HCT116 (cell line): ENCODE data around the gene SLC25A42.

Source experiments
- EZH2 ChIP-seq: fragments of 200-600 bp; sonication (generic); IDR thresholded peaks from 2 replicates; pipeline ENCODE4 v1.6.1; 2017; ENCODE audit warnings: antibody characterized with exemption, mixed run types
- EZH2phosphoT487 ChIP-seq: fragments of 200-600 bp; IDR thresholded peaks from 2 replicates; pipeline ENCODE4 v1.6.1; 2018; ENCODE audit warnings: antibody characterized with exemption, borderline replicate concordance
- POLR2A ChIP-seq: IDR thresholded peaks from 2 replicates; pipeline ENCODE4 v1.7.0; 2011; ENCODE audit warnings: borderline replicate concordance; ENCODE audit not compliant: insufficient read depth, insufficient read length; ENCODE audit errors: extremely low read depth
- SIN3A ChIP-seq: IDR thresholded peaks from 2 replicates; pipeline ENCODE4 v1.6.1; 2012; ENCODE audit warnings: low read depth
- SRF ChIP-seq: IDR thresholded peaks from 2 replicates; pipeline ENCODE4 v1.6.1; 2012; ENCODE audit warnings: low read depth
- TCF7L2 ChIP-seq: IDR thresholded peaks from 2 replicates; pipeline ENCODE4 v1.7.0; 2011; ENCODE audit warnings: borderline replicate concordance, inconsistent platforms; ENCODE audit not compliant: insufficient read depth, insufficient read length; ENCODE audit errors: extremely low read depth
- YY1 ChIP-seq: IDR thresholded peaks from 2 replicates; pipeline ENCODE4 v1.6.1; 2011; ENCODE audit warnings: low read length, low read depth, moderate library complexity, mild to moderate bottlenecking; ENCODE audit not compliant: insufficient replicate concordance; ENCODE audit errors: extremely low read depth
- TF ChIP-seq, protein P1 (sequence below), 3 experiments: fragments of 200-600 bp in 1 of 3; sonication (generic) in 1 of 3; IDR thresholded peaks in 2 of 3; conservative IDR thresholded peaks in 1 of 3; 2 replicates each; pipeline ENCODE4 v1.5.1; 2012 to 2017; ENCODE audit warnings: low read depth in 2 of 3, low read length in 2 of 3, antibody characterized with exemption in 1 of 3, borderline replicate concordance in 1 of 3, control low read depth in 1 of 3, mild to moderate bottlenecking in 1 of 3, mixed read lengths in 1 of 3, mixed run types in 1 of 3, moderate library complexity in 1 of 3; ENCODE audit not compliant: insufficient read depth in 1 of 3
- TF ChIP-seq, protein P2 (sequence below): IDR thresholded peaks from 2 replicates; pipeline ENCODE4 v1.6.1; 2012; ENCODE audit warnings: low read depth

DNA sequence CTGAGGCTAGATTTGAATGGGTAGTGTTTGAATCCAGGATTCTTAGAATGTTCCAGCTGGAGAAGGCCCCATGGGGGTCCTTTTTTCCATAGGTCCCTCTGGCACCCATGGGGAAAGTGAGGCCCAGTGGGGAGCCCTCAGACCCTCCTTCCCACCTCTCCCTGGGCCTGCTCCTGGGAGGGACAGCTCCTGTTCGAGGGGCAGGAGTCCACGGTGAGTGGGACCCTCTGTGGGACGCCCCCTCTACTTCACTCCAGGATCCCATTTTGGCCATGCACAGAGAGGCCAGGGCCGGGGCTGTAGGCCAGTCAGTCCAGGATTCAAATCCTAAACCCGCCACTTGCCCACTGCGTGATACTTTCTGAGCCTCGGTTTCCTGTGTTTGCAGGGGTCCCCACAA lies 98.7 kb downstream of the SLC25A42 start:
- TF ChIP-seq EZH2 (no peak), EZH2phosphoT487 (no peak), TCF7L2 (no peak), YY1 (no peak), POLR2A (no peak), SRF (no peak), SIN3A (no peak)
- TF ChIP-seq, protein P1, sequence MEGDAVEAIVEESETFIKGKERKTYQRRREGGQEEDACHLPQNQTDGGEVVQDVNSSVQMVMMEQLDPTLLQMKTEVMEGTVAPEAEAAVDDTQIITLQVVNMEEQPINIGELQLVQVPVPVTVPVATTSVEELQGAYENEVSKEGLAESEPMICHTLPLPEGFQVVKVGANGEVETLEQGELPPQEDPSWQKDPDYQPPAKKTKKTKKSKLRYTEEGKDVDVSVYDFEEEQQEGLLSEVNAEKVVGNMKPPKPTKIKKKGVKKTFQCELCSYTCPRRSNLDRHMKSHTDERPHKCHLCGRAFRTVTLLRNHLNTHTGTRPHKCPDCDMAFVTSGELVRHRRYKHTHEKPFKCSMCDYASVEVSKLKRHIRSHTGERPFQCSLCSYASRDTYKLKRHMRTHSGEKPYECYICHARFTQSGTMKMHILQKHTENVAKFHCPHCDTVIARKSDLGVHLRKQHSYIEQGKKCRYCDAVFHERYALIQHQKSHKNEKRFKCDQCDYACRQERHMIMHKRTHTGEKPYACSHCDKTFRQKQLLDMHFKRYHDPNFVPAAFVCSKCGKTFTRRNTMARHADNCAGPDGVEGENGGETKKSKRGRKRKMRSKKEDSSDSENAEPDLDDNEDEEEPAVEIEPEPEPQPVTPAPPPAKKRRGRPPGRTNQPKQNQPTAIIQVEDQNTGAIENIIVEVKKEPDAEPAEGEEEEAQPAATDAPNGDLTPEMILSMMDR (IDR thresholded peaks at IDR 0.05 in 2 of 3, conservative IDR thresholded peaks at IDR 0.05 in 1 of 3; ENCODE audit: borderline replicate concordance in 1 of 3, insufficient read depth in 1 of 3, low read depth in 2 of 3, low read length in 2 of 3): no peak
- TF ChIP-seq, protein P2, sequence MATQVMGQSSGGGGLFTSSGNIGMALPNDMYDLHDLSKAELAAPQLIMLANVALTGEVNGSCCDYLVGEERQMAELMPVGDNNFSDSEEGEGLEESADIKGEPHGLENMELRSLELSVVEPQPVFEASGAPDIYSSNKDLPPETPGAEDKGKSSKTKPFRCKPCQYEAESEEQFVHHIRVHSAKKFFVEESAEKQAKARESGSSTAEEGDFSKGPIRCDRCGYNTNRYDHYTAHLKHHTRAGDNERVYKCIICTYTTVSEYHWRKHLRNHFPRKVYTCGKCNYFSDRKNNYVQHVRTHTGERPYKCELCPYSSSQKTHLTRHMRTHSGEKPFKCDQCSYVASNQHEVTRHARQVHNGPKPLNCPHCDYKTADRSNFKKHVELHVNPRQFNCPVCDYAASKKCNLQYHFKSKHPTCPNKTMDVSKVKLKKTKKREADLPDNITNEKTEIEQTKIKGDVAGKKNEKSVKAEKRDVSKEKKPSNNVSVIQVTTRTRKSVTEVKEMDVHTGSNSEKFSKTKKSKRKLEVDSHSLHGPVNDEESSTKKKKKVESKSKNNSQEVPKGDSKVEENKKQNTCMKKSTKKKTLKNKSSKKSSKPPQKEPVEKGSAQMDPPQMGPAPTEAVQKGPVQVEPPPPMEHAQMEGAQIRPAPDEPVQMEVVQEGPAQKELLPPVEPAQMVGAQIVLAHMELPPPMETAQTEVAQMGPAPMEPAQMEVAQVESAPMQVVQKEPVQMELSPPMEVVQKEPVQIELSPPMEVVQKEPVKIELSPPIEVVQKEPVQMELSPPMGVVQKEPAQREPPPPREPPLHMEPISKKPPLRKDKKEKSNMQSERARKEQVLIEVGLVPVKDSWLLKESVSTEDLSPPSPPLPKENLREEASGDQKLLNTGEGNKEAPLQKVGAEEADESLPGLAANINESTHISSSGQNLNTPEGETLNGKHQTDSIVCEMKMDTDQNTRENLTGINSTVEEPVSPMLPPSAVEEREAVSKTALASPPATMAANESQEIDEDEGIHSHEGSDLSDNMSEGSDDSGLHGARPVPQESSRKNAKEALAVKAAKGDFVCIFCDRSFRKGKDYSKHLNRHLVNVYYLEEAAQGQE: no peak
